ENCODE data around the gene AIMP1.

DNA sequence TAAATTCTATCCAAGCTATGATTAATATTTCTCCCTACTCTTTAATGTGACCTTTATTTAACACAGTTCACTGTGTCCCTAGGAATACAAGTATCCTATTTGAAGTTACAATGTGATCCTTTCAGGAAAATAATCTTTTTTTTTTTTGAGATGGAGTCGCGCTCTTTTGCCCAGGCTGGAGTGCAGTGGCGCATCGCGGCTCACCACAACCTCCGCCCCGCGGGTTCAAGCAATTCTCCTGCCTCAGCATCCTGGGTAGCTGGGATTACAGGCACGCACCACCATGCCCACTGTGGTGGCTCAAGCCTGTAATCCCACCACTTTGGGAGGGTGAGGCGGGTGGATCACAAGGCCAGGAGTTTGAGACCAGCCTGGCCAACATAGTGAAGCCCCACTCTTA lies 22.3 kb upstream of the AIMP1 start:
- TF ChIP-seq, protein P1, sequence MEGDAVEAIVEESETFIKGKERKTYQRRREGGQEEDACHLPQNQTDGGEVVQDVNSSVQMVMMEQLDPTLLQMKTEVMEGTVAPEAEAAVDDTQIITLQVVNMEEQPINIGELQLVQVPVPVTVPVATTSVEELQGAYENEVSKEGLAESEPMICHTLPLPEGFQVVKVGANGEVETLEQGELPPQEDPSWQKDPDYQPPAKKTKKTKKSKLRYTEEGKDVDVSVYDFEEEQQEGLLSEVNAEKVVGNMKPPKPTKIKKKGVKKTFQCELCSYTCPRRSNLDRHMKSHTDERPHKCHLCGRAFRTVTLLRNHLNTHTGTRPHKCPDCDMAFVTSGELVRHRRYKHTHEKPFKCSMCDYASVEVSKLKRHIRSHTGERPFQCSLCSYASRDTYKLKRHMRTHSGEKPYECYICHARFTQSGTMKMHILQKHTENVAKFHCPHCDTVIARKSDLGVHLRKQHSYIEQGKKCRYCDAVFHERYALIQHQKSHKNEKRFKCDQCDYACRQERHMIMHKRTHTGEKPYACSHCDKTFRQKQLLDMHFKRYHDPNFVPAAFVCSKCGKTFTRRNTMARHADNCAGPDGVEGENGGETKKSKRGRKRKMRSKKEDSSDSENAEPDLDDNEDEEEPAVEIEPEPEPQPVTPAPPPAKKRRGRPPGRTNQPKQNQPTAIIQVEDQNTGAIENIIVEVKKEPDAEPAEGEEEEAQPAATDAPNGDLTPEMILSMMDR (IDR thresholded peaks at IDR 0.05; ENCODE audit: insufficient read depth, low read depth, low read length): no peak
- TF ChIP-seq EZH2 (IDR thresholded peaks at IDR 0.05; ENCODE audit: insufficient read depth, low read length): no peak

Data from astrocyte (in vitro differentiated cells and primary cell).